ENCODE results near the gene MRPL48. TPM values are rescaled to one million over a fixed set of nuclear protein-coding genes. Genes with fewer than 3 reads are reported as not detected.

Gene MRPL48
- total RNA-seq, 1 experiment from 2014 or later, result 38.7 TPM

- Mint-ChIP-seq H3K27me3 (ENCODE audit: low read depth) (no peaks in the 10 kb centered on the region), H3K27ac (no peak overlapping the region), H3K36me3 (peaks cover 4% of the 10 kb centered on the region; the same call in 1 of the 2 replicates), H3K4me1 (peaks cover 38% of the 10 kb centered on the region), H3K9me3 (no peaks in the 10 kb centered on the region), H3K4me3 (no peak overlapping the region)
- POLR2A ChIA-PET, result interaction anchor here (0.6 to 0.7 kb wide), 2 partner anchors 32 to 95 kb away, joined by 4 read pairs; no protein-coding TSS in a partner anchor
- CTCF ChIA-PET, result no interaction called here
- TF ChIP-seq ERG (CRISPR knock-in tag; IDR thresholded peaks at IDR 0.05) (no peak), ZNF317 (CRISPR knock-in tag; IDR thresholded peaks at IDR 0.05; ENCODE audit: borderline replicate concordance, low read depth) (no peak), TEAD4 (CRISPR knock-in tag; IDR thresholded peaks at IDR 0.05) (no peak), ZNF263 (CRISPR knock-in tag; IDR thresholded peaks at IDR 0.05; ENCODE audit: low read depth) (no peak), PRDM15 (CRISPR knock-in tag; IDR thresholded peaks at IDR 0.05) (no peak), JAZF1 (CRISPR knock-in tag; IDR thresholded peaks at IDR 0.05) (no peak), NFATC4 (CRISPR knock-in tag; IDR thresholded peaks at IDR 0.05) (no peak), PREB (CRISPR knock-in tag; IDR thresholded peaks at IDR 0.05; ENCODE audit: borderline replicate concordance) (no peak), ELF4 (CRISPR knock-in tag; IDR thresholded peaks at IDR 0.05; ENCODE audit: low read depth) (no peak), AFF4 (CRISPR knock-in tag; IDR thresholded peaks at IDR 0.05; ENCODE audit: borderline replicate concordance) (no peak)
- ATAC-seq, result no peak
- DNase-seq (ENCODE audit: low spot score), result no peak
Measured at GRCh38 chr11:73755670-73756069, 32.0 kb upstream of the MRPL48 start.

GRCh38 chr11:73757598-73757997 lies 30.1 kb upstream of the MRPL48 start:
- Mint-ChIP-seq H3K4me1 (peaks cover 34% of the 10 kb centered on the region), H3K4me3 (peak overlapping the region; percentile 95), H3K27me3 (ENCODE audit: low read depth) (no peaks in the 10 kb centered on the region), H3K27ac (peak overlapping the region; percentile 92), H3K36me3 (peaks cover 4% of the 10 kb centered on the region; the same call in 1 of the 2 replicates), H3K9me3 (no peaks in the 10 kb centered on the region)
- DNase-seq (ENCODE audit: low spot score), result no peak
- ATAC-seq, result no peak
- CTCF ChIA-PET, result interaction anchor here (0.7 kb wide), 1 partner anchor 174 kb away, joined by 4 read pairs; no protein-coding TSS in a partner anchor
- POLR2A ChIA-PET, result no interaction called here
- TF ChIP-seq SOX15 (CRISPR knock-in tag; IDR thresholded peaks at IDR 0.05), result no peak
- peak; percentile 94 for TF ChIP-seq GABPB1 (CRISPR knock-in tag; IDR thresholded peaks at IDR 0.05)
- TF ChIP-seq HMGXB4 (CRISPR knock-in tag; IDR thresholded peaks at IDR 0.05), result no peak
- TF ChIP-seq ZNF317 (CRISPR knock-in tag; IDR thresholded peaks at IDR 0.05; ENCODE audit: borderline replicate concordance, low read depth), result no peak
- no peak for TF ChIP-seq ZBTB43 (CRISPR knock-in tag; IDR thresholded peaks at IDR 0.05)
- TF ChIP-seq SMAD3 (CRISPR knock-in tag; IDR thresholded peaks at IDR 0.05; ENCODE audit: borderline replicate concordance), result no peak
- no peak for TF ChIP-seq ERG (CRISPR knock-in tag; IDR thresholded peaks at IDR 0.05)
